HCT116 (cell line): ENCODE data around the gene SPG7. TPM values are rescaled to one million over a fixed set of nuclear protein-coding genes. Genes with fewer than 3 reads are reported as not detected.

Source experiments
- ATAC-seq: fragments of 200-7000 bp; cut with Tn5 transposase; 2 replicates; pipeline ENCODE4 v1.9.1; 2020; ENCODE audit warnings: mild to moderate bottlenecking, moderate library complexity
- BruUV-seq: library from RNA; stranded (reverse); fragments of 400-500 nt; replicated peaks from 2 replicates; lab custom pipeline; 2021; lab: Mats Ljungman, UMichigan
- CTCF ChIA-PET: fragments of 300-600 bp; sonication (Branson Sonifier 250); formaldehyde crosslinking; loops from one replicate; lab custom pipeline; 2021; ENCODE audit warnings: antibody characterized with exemption; lab: Charles Lee
- POLR2A ChIA-PET: fragments of 300-600, 350-600 bp; sonication (Branson Sonifier 250); formaldehyde crosslinking; loops from one replicate; lab custom pipeline; 2021; ENCODE audit warnings: antibody characterized with exemption; lab: Charles Lee
- RAD21 ChIA-PET, 2 experiments: fragments of 300-600 bp; sonication (Branson Sonifier 250); formaldehyde crosslinking; loops; one replicate each; lab custom pipeline; 2023; ENCODE audit warnings: low total read pairs in 2 of 2; ENCODE audit not compliant: uncharacterized antibody in 2 of 2, unreplicated experiment in 2 of 2, low non-redundant PET in 1 of 2; lab: Charles Lee
- DNase-seq: peaks from one replicate; pipeline ENCODE4 v3.0.0-alpha.2; 2010; ENCODE audit warnings: low read depth, low spot score
- H2AFZ ChIP-seq: fragments of 200-600 bp; shearing (Covaris generic), sonication (generic); 2 replicates; pipeline ENCODE4 v1.6.1; 2017; ENCODE audit warnings: low read depth, mixed run types, mixed read lengths, antibody characterized with exemption, low read length; ENCODE audit not compliant: poor library complexity, severe bottlenecking
- H3K27ac ChIP-seq: 2 replicates; pipeline ENCODE4 v1.5.1; 2012; ENCODE audit warnings: low read depth, low read length
- H3K27me3 ChIP-seq: fragments of 200-600 bp; sonication (generic); 2 replicates; pipeline ENCODE4 v1.6.1; 2016; ENCODE audit warnings: mixed run types, low read length, mixed read lengths; ENCODE audit not compliant: insufficient read depth
- H3K36me3 ChIP-seq, 2 experiments: fragments of 200-500 bp in 1 of 2; fragments of 200-600 bp in 1 of 2; sonication (Bioruptor generic) in 1 of 2; sonication (generic) in 1 of 2; 2 replicates each; pipeline versions ENCODE4 v1.5.1 to v1.6.1; 2014 to 2016; ENCODE audit warnings: low read length in 2 of 2, inconsistent platforms in 1 of 2, mixed read lengths in 1 of 2, mixed run types in 1 of 2; ENCODE audit not compliant: insufficient read depth in 2 of 2, control insufficient read depth in 1 of 2
- H3K4me1 ChIP-seq, 2 experiments: fragments of 200-600 bp in 1 of 2; sonication (generic) in 1 of 2; 2 replicates each; pipeline versions ENCODE4 v1.5.1 to v1.6.1; 2012 to 2017; ENCODE audit warnings: low read length in 2 of 2, inconsistent platforms in 1 of 2, mild to moderate bottlenecking in 1 of 2, mixed read lengths in 1 of 2, mixed run types in 1 of 2, moderate library complexity in 1 of 2; ENCODE audit not compliant: insufficient read depth in 2 of 2, control insufficient read depth in 1 of 2
- H3K4me2 ChIP-seq: fragments of 200-600 bp; sonication (generic); 2 replicates; pipeline ENCODE4 v1.6.1; 2017; ENCODE audit warnings: mixed run types, low read length, mixed read lengths
- H3K4me3 ChIP-seq, 2 experiments: fragments of 200-600 bp in 1 of 2; sonication (generic) in 1 of 2; replicated peaks in 1 of 2; 2 replicates each; pipeline ENCODE4 v1.5.1; 2011 to 2016; ENCODE audit warnings: low read length in 2 of 2, control low read depth in 1 of 2, low read depth in 1 of 2, mild to moderate bottlenecking in 1 of 2, mixed read lengths in 1 of 2, mixed run types in 1 of 2
- H3K79me2 ChIP-seq: fragments of 200-600 bp; sonication (generic); 2 replicates; pipeline ENCODE4 v1.6.1; 2017; ENCODE audit warnings: mild to moderate bottlenecking, mixed run types, low read length, moderate library complexity, mixed read lengths; ENCODE audit not compliant: insufficient read depth
- H3K9ac ChIP-seq: fragments of 200-600 bp; sonication (generic); 2 replicates; pipeline ENCODE4 v1.6.1; 2016; ENCODE audit warnings: low read length, mixed read lengths
- H3K9me2 ChIP-seq: fragments of 200-600 bp; sonication (generic), shearing (Covaris generic); 2 replicates; pipeline ENCODE4 v1.6.1; 2017; ENCODE audit warnings: mixed run types, mild to moderate bottlenecking, moderate library complexity; ENCODE audit not compliant: insufficient read depth
- H3K9me3 ChIP-seq, 2 experiments: fragments of 200-500 bp in 1 of 2; fragments of 200-600 bp in 1 of 2; sonication (Bioruptor generic) in 1 of 2; sonication (generic) in 1 of 2; 2 replicates each; pipeline ENCODE4 v1.6.1; 2014 to 2017; ENCODE audit warnings: low read length in 2 of 2, mixed read lengths in 2 of 2, inconsistent platforms in 1 of 2, low read depth in 1 of 2, mild to moderate bottlenecking in 1 of 2, mixed run types in 1 of 2, moderate library complexity in 1 of 2; ENCODE audit not compliant: control insufficient read depth in 1 of 2, insufficient read depth in 1 of 2
- H4K20me1 ChIP-seq: fragments of 200-600 bp; sonication (generic), shearing (Covaris generic); 2 replicates; pipeline ENCODE4 v1.6.1; 2017; ENCODE audit warnings: mixed run types, mild to moderate bottlenecking, moderate library complexity; ENCODE audit not compliant: insufficient read depth
- CBX3 ChIP-seq: IDR thresholded peaks from 2 replicates; pipeline ENCODE4 v1.6.1; 2012; ENCODE audit warnings: low read depth
- EGR1 ChIP-seq: IDR thresholded peaks from 2 replicates; pipeline ENCODE4 v1.6.1; 2012; ENCODE audit warnings: low read depth
- ELF1 ChIP-seq: IDR thresholded peaks from 2 replicates; pipeline ENCODE4 v1.6.1; 2012; ENCODE audit warnings: low read depth, borderline replicate concordance
- EZH2 ChIP-seq: fragments of 200-600 bp; sonication (generic); IDR thresholded peaks from 2 replicates; pipeline ENCODE4 v1.6.1; 2017; ENCODE audit warnings: antibody characterized with exemption, mixed run types
- POLR2A ChIP-seq: IDR thresholded peaks from 2 replicates; pipeline ENCODE4 v1.7.0; 2011; ENCODE audit warnings: borderline replicate concordance; ENCODE audit not compliant: insufficient read depth, insufficient read length; ENCODE audit errors: extremely low read depth
- POLR2AphosphoS5 ChIP-seq: IDR thresholded peaks from 2 replicates; pipeline ENCODE4 v1.6.1; 2011; ENCODE audit warnings: mild to moderate bottlenecking, low read depth, low read length, moderate library complexity
- SIN3A ChIP-seq: IDR thresholded peaks from 2 replicates; pipeline ENCODE4 v1.6.1; 2012; ENCODE audit warnings: low read depth
- SP1 ChIP-seq: IDR thresholded peaks from 2 replicates; pipeline ENCODE4 v1.6.1; 2012; ENCODE audit warnings: low read depth
- SRF ChIP-seq: IDR thresholded peaks from 2 replicates; pipeline ENCODE4 v1.6.1; 2012; ENCODE audit warnings: low read depth
- YY1 ChIP-seq: IDR thresholded peaks from 2 replicates; pipeline ENCODE4 v1.6.1; 2011; ENCODE audit warnings: low read length, low read depth, moderate library complexity, mild to moderate bottlenecking; ENCODE audit not compliant: insufficient replicate concordance; ENCODE audit errors: extremely low read depth
- ZFX ChIP-seq: fragments of 450-650 bp; IDR thresholded peaks from 2 replicates; pipeline ENCODE4 v1.6.1; 2017
- ZNF274 ChIP-seq: fragments of 200-500 bp; sonication (Bioruptor generic); IDR thresholded peaks from 2 replicates; pipeline ENCODE4 v1.6.1; 2014; ENCODE audit warnings: mild to moderate bottlenecking, low read depth, low read length, inconsistent platforms
- intact Hi-C: fragments of 100-400 bp; cut with micrococcal nuclease; formaldehyde crosslinking; loops from 2 replicates; pipeline ENCODE4 v1.10.0; 2022
- total RNA-seq: library from RNA; stranded (reverse); gene quantifications from one replicate; pipeline ENCODE4 v1.2.1, GENCODE V29; 2021; ENCODE audit not compliant: unreplicated experiment
- TF ChIP-seq, protein P1 (sequence below): IDR thresholded peaks from 2 replicates; pipeline ENCODE4 v1.6.1; 2012
- TF ChIP-seq, protein P2 (sequence below), 3 experiments: fragments of 200-600 bp in 1 of 3; sonication (generic) in 1 of 3; IDR thresholded peaks in 2 of 3; conservative IDR thresholded peaks in 1 of 3; 2 replicates each; pipeline ENCODE4 v1.5.1; 2012 to 2017; ENCODE audit warnings: low read depth in 2 of 3, low read length in 2 of 3, antibody characterized with exemption in 1 of 3, borderline replicate concordance in 1 of 3, control low read depth in 1 of 3, mild to moderate bottlenecking in 1 of 3, mixed read lengths in 1 of 3, mixed run types in 1 of 3, moderate library complexity in 1 of 3; ENCODE audit not compliant: insufficient read depth in 1 of 3
- TF ChIP-seq, protein P3 (sequence below): IDR thresholded peaks from 2 replicates; pipeline ENCODE4 v1.6.1; 2012
- TF ChIP-seq, protein P4 (sequence below): IDR thresholded peaks from 2 replicates; pipeline ENCODE4 v1.6.1; 2011; ENCODE audit warnings: mild to moderate bottlenecking, low read length, moderate library complexity; ENCODE audit not compliant: insufficient replicate concordance; ENCODE audit errors: extremely low read depth

Gene SPG7
- total RNA-seq, 1 experiment from 2014 or later = 116 TPM

DNA sequence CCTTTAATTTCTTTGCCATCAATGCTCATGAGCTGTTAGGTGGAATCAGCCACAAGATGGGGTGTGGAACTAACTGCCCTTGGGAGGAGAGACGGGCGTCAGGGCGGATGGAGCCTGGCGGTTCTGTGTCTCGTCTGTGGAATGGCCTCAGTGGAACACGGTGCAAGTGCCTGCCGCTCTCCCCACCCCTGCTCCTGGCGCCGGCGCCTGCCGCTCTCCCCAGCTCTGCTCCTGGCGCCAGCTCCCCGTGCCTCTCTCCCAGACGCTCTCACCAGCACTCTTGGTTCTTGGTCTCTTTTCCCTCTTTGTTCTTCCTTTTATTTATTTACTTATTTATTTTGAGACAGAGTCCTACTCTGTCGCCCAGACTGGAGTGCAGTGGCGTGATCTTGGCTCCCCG is 39.1 kb downstream of the SPG7 start:
- CTCF ChIA-PET = no interaction called here
- intact Hi-C loops = no loop called here

More for the DNA sequence above, 39.1 kb downstream of the SPG7 start:
- Histone ChIP-seq H3K36me3 (peaks cover 32 to 44% of the 10 kb centered on the region in 2 experiments; a peak in 3 of 4 replicates), H3K27ac (no peak overlapping the region), H3K79me2 (no peaks in the 10 kb centered on the region), H3K4me3 (no peak overlapping the region), H3K9ac (no peak overlapping the region), H3K4me2 (no peak overlapping the region), H3K9me3 (no peaks in the 10 kb centered on the region), H4K20me1 (no peaks in the 10 kb centered on the region), H3K4me1 (no peaks in the 10 kb centered on the region), H3K9me2 (no peaks in the 10 kb centered on the region), H2AFZ (no peak overlapping the region), H3K27me3 (no peaks in the 10 kb centered on the region)
- ChIA-PET RAD21 (no interaction called here), POLR2A (no interaction called here)
- TF ChIP-seq YY1 = no peak
- no peak for TF ChIP-seq ZNF274
- TF ChIP-seq SIN3A = no peak
- TF ChIP-seq EGR1 = no peak
- TF ChIP-seq, protein P1, sequence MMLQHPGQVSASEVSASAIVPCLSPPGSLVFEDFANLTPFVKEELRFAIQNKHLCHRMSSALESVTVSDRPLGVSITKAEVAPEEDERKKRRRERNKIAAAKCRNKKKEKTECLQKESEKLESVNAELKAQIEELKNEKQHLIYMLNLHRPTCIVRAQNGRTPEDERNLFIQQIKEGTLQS = no peak
- TF ChIP-seq, protein P2, sequence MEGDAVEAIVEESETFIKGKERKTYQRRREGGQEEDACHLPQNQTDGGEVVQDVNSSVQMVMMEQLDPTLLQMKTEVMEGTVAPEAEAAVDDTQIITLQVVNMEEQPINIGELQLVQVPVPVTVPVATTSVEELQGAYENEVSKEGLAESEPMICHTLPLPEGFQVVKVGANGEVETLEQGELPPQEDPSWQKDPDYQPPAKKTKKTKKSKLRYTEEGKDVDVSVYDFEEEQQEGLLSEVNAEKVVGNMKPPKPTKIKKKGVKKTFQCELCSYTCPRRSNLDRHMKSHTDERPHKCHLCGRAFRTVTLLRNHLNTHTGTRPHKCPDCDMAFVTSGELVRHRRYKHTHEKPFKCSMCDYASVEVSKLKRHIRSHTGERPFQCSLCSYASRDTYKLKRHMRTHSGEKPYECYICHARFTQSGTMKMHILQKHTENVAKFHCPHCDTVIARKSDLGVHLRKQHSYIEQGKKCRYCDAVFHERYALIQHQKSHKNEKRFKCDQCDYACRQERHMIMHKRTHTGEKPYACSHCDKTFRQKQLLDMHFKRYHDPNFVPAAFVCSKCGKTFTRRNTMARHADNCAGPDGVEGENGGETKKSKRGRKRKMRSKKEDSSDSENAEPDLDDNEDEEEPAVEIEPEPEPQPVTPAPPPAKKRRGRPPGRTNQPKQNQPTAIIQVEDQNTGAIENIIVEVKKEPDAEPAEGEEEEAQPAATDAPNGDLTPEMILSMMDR (IDR thresholded peaks at IDR 0.05 in 2 of 3, conservative IDR thresholded peaks at IDR 0.05 in 1 of 3; ENCODE audit: borderline replicate concordance in 1 of 3, insufficient read depth in 1 of 3, low read depth in 2 of 3, low read length in 2 of 3) = no peak
- TF ChIP-seq, protein P3, sequence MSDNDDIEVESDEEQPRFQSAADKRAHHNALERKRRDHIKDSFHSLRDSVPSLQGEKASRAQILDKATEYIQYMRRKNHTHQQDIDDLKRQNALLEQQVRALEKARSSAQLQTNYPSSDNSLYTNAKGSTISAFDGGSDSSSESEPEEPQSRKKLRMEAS = no peak
- no peak for TF ChIP-seq POLR2AphosphoS5
- TF ChIP-seq, protein P4, sequence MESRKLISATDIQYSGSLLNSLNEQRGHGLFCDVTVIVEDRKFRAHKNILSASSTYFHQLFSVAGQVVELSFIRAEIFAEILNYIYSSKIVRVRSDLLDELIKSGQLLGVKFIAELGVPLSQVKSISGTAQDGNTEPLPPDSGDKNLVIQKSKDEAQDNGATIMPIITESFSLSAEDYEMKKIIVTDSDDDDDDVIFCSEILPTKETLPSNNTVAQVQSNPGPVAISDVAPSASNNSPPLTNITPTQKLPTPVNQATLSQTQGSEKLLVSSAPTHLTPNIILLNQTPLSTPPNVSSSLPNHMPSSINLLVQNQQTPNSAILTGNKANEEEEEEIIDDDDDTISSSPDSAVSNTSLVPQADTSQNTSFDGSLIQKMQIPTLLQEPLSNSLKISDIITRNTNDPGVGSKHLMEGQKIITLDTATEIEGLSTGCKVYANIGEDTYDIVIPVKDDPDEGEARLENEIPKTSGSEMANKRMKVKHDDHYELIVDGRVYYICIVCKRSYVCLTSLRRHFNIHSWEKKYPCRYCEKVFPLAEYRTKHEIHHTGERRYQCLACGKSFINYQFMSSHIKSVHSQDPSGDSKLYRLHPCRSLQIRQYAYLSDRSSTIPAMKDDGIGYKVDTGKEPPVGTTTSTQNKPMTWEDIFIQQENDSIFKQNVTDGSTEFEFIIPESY = no peak
- TF ChIP-seq CBX3 = no peak
- TF ChIP-seq SRF = no peak
- TF ChIP-seq ELF1 = no peak
- no peak for TF ChIP-seq POLR2A
- no peak for TF ChIP-seq SP1
- TF ChIP-seq ZFX = no peak
- no peak for TF ChIP-seq EZH2
- no peak for ATAC-seq
- BruUV-seq = no TSS peak
- no peak for DNase-seq
